ENCODE results near the gene COL5A1. TPM values are rescaled to one million over a fixed set of nuclear protein-coding genes. Genes with fewer than 3 reads are reported as not detected.

COL5A1 gene
- total RNA-seq, 1 experiment from 2014 or later: 10.1 TPM

GRCh38 chr9:134602547-134603362 lies 38.8 kb upstream of the COL5A1 start:
- no peaks in the 10 kb centered on the region for H3K27me3 ChIP-seq (ENCODE audit: control insufficient read depth, insufficient read depth, low read length)
- no peaks in the 10 kb centered on the region for H3K36me3 ChIP-seq (replicated peaks; ENCODE audit: control insufficient read depth, insufficient read depth, low read length)
- DNase-seq: peak; percentile 32
- H3K4me3 ChIP-seq (ENCODE audit: insufficient read depth, low read depth, low read length): no peak overlapping the region

GRCh38 chr9:134604834-134605233 lies 36.8 kb upstream of the COL5A1 start:
- no peak for DNase-seq
- Histone ChIP-seq H3K27me3 (ENCODE audit: control insufficient read depth, insufficient read depth, low read length) (no peaks in the 10 kb centered on the region), H3K4me3 (ENCODE audit: insufficient read depth, low read depth, low read length) (no peak overlapping the region), H3K36me3 (replicated peaks; ENCODE audit: control insufficient read depth, insufficient read depth, low read length) (no peaks in the 10 kb centered on the region)

- Histone ChIP-seq H3K36me3 (replicated peaks; ENCODE audit: control insufficient read depth, insufficient read depth, low read length) (no peaks in the 10 kb centered on the region), H3K4me3 (ENCODE audit: insufficient read depth, low read depth, low read length) (no peak overlapping the region), H3K27me3 (ENCODE audit: control insufficient read depth, insufficient read depth, low read length) (no peaks in the 10 kb centered on the region)
- DNase-seq: no peak
Observed at GRCh38 chr9:134605351-134605965, 36.1 kb upstream of the COL5A1 start.

DNA sequence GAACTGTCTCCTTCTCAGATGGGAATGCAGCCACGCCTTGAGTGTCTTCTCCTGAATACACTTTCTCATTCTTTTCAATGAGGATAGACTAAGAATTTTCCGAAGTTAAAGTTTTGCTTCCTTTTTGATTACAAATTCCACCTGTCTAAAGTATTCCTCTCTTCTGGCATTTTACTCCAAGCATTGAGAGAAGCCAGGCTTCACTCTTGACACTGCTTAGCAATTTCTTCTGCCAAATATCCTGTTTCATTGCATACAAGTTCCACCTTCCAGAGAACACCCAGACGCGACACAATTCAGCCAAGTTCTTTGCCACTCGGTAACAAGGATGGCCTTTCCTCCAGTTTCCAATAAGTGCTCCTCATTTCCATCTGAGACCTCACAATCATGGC lies 35.6 kb upstream of the COL5A1 start:
- no peak overlapping the region for H3K4me3 ChIP-seq (ENCODE audit: insufficient read depth, low read depth, low read length)
- H3K36me3 ChIP-seq (replicated peaks; ENCODE audit: control insufficient read depth, insufficient read depth, low read length): no peaks in the 10 kb centered on the region
- DNase-seq: no peak
- H3K27me3 ChIP-seq (ENCODE audit: control insufficient read depth, insufficient read depth, low read length): no peaks in the 10 kb centered on the region

GRCh38 chr9:134606951-134607731 lies 34.5 kb upstream of the COL5A1 start:
- no peak overlapping the region for H3K4me3 ChIP-seq (ENCODE audit: insufficient read depth, low read depth, low read length)
- H3K36me3 ChIP-seq (replicated peaks; ENCODE audit: control insufficient read depth, insufficient read depth, low read length): no peaks in the 10 kb centered on the region
- no peaks in the 10 kb centered on the region for H3K27me3 ChIP-seq (ENCODE audit: control insufficient read depth, insufficient read depth, low read length)
- DNase-seq: peak; percentile 78

- no peak for DNase-seq
- Histone ChIP-seq H3K36me3 (replicated peaks; ENCODE audit: control insufficient read depth, insufficient read depth, low read length) (no peaks in the 10 kb centered on the region), H3K27me3 (ENCODE audit: control insufficient read depth, insufficient read depth, low read length) (no peaks in the 10 kb centered on the region), H3K4me3 (ENCODE audit: insufficient read depth, low read depth, low read length) (no peak overlapping the region)
Observed at GRCh38 chr9:134607971-134608370, 33.6 kb upstream of the COL5A1 start.

DNA sequence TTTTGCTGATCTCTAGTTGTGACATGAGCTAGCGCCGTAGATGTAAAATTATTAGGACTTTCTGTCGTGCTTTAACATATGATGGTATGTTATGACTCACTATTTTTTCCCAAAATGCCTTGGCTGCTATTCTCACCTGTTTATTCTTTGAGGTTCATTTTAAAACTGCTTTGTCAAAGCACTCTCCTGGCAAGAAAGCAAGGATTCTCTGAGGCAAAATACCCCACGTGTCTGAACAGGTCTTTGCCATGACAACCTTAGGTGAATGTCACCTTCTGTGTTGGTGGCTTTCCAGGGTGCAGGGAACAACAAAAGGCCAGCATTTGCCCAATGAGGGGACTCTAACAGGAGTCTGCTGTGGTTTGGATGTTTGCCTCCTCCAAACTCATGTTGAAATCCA lies 30.6 kb upstream of the COL5A1 start:
- H3K27me3 ChIP-seq (ENCODE audit: control insufficient read depth, insufficient read depth, low read length): no peaks in the 10 kb centered on the region
- no peak overlapping the region for H3K4me3 ChIP-seq (ENCODE audit: insufficient read depth, low read depth, low read length)
- DNase-seq: no peak
- H3K36me3 ChIP-seq (replicated peaks; ENCODE audit: control insufficient read depth, insufficient read depth, low read length): no peaks in the 10 kb centered on the region

GRCh38 chr9:134612309-134612708 lies 29.3 kb upstream of the COL5A1 start:
- no peak overlapping the region for H3K4me3 ChIP-seq (ENCODE audit: insufficient read depth, low read depth, low read length)
- no peaks in the 10 kb centered on the region for H3K27me3 ChIP-seq (ENCODE audit: control insufficient read depth, insufficient read depth, low read length)

DNA sequence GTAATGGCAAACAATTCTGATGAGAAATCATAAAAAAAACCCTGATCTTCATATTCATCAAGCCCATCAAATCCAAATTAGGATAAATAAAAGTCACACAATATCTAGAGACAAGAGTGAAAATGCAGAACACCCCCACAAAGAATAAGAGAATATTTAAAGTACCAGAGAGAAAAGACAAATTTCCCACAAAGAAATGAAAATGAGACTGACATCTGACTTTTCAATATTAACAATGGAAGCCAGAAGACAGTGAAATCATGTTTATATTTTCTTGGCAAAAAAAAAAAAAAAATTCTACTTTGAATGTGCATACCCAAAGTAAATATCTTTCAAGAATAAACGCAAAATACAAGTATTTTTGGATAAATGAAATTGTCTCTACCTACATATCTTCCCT lies 28.9 kb upstream of the COL5A1 start:
- Histone ChIP-seq H3K27me3 (ENCODE audit: control insufficient read depth, insufficient read depth, low read length) (no peaks in the 10 kb centered on the region), H3K4me3 (ENCODE audit: insufficient read depth, low read depth, low read length) (no peak overlapping the region), H3K36me3 (replicated peaks; ENCODE audit: control insufficient read depth, insufficient read depth, low read length) (no peaks in the 10 kb centered on the region)
- no peak for DNase-seq

More at GRCh38 chr9:134612309-134612708, 29.3 kb upstream of the COL5A1 start:
- no peak for DNase-seq
- no peaks in the 10 kb centered on the region for H3K36me3 ChIP-seq (replicated peaks; ENCODE audit: control insufficient read depth, insufficient read depth, low read length)

DNA sequence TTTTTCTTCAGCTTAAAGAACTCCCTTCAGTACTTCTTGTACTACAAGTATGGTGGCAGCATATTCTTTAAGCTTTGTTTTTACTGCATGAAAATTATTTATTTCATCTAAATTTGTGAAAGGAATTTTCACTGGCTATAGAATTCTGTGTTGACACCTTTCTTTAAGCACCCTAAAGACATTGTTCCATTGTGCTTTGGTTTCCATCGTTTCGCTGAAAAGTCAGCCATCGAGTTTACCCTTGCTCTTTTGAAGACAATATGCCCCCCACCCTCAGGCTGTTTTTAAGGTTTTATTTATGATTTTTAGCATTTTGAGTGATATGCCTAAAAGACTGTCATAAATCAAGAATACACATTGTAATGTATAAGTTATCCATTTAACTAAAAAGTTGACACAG lies 27.3 kb upstream of the COL5A1 start:
- DNase-seq: no peak

GRCh38 chr9:134616341-134616740 lies 25.3 kb upstream of the COL5A1 start:
- Histone ChIP-seq H3K4me3 (ENCODE audit: insufficient read depth, low read depth, low read length) (no peak overlapping the region), H3K27me3 (ENCODE audit: control insufficient read depth, insufficient read depth, low read length) (no peaks in the 10 kb centered on the region), H3K36me3 (replicated peaks; ENCODE audit: control insufficient read depth, insufficient read depth, low read length) (no peaks in the 10 kb centered on the region)
- no peak for DNase-seq

More for the DNA sequence above, 27.3 kb upstream of the COL5A1 start:
- Histone ChIP-seq H3K4me3 (ENCODE audit: insufficient read depth, low read depth, low read length) (no peak overlapping the region), H3K36me3 (replicated peaks; ENCODE audit: control insufficient read depth, insufficient read depth, low read length) (no peaks in the 10 kb centered on the region), H3K27me3 (ENCODE audit: control insufficient read depth, insufficient read depth, low read length) (no peaks in the 10 kb centered on the region)

- no peaks in the 10 kb centered on the region for H3K27me3 ChIP-seq (ENCODE audit: control insufficient read depth, insufficient read depth, low read length)
- no peaks in the 10 kb centered on the region for H3K36me3 ChIP-seq (replicated peaks; ENCODE audit: control insufficient read depth, insufficient read depth, low read length)
- DNase-seq: peak; percentile 27
- no peak overlapping the region for H3K4me3 ChIP-seq (ENCODE audit: insufficient read depth, low read depth, low read length)
Observed at GRCh38 chr9:134617246-134617645, 24.4 kb upstream of the COL5A1 start.

GRCh38 chr9:134617836-134618162 lies 23.8 kb upstream of the COL5A1 start:
- peak; percentile 37 for DNase-seq
- no peaks in the 10 kb centered on the region for H3K36me3 ChIP-seq (replicated peaks; ENCODE audit: control insufficient read depth, insufficient read depth, low read length)
- H3K4me3 ChIP-seq (ENCODE audit: insufficient read depth, low read depth, low read length): no peak overlapping the region
- H3K27me3 ChIP-seq (ENCODE audit: control insufficient read depth, insufficient read depth, low read length): no peaks in the 10 kb centered on the region

GRCh38 chr9:134618163-134618832 lies 23.3 kb upstream of the COL5A1 start:
- H3K36me3 ChIP-seq (replicated peaks; ENCODE audit: control insufficient read depth, insufficient read depth, low read length): no peaks in the 10 kb centered on the region
- DNase-seq: no peak
- H3K4me3 ChIP-seq (ENCODE audit: insufficient read depth, low read depth, low read length): no peak overlapping the region
- no peaks in the 10 kb centered on the region for H3K27me3 ChIP-seq (ENCODE audit: control insufficient read depth, insufficient read depth, low read length)
